Measurements from ENCODE around the gene MTPN. TPM values are rescaled to one million over a fixed set of nuclear protein-coding genes. Genes with fewer than 3 reads are reported as not detected.

Gene MTPN
- total RNA-seq, 2 experiments from 2014 or later: 91.3 to 281 TPM

- Histone ChIP-seq H4K20me1 (ENCODE audit: insufficient read depth, low read length) (peaks cover 33% of the 10 kb centered on the region), H3K4me1 (ENCODE audit: insufficient read depth, low read length, poor library complexity, severe bottlenecking) (peaks cover 95% of the 10 kb centered on the region), H3K4me2 (ENCODE audit: low read length) (peak overlapping the region; percentile 71), H3K27ac (ENCODE audit: low read depth, low read length, poor library complexity, severe bottlenecking) (peak overlapping the region; percentile 88), H3K9me3 (ENCODE audit: low read length) (peaks cover 15% of the 10 kb centered on the region; the same call in 1 of the 2 replicates), H3K36me3 (ENCODE audit: insufficient read depth, low read length) (peaks cover 80% of the 10 kb centered on the region), H3K4me3 (ENCODE audit: low read depth, low read length, poor library complexity, severe bottlenecking) (peak overlapping the region; percentile 55), H3K79me2 (ENCODE audit: insufficient read depth, low read depth, low read length) (peaks cover 97% of the 10 kb centered on the region), H3K9me2 (ENCODE audit: insufficient read depth, low read length) (no peaks in the 10 kb centered on the region), H2AFZ (ENCODE audit: low read length) (no peak overlapping the region)
- intact Hi-C loops (cut with micrococcal nuclease; ENCODE audit: unreplicated experiment): loop anchor here (1.0 kb wide), 1 partner anchor 11 kb away; the partner anchor contains the start of gene MTPN
- CTCF ChIA-PET (ENCODE audit: unreplicated experiment): interaction anchor here (1.5 kb wide), 1 partner anchor 10 kb away, joined by 3 read pairs; the partner anchor contains the start of gene MTPN
- TF ChIP-seq EZH2phosphoT487 (IDR thresholded peaks at IDR 0.05; ENCODE audit: borderline replicate concordance, low read depth, low read length) (no peak), CTCF (conservative IDR thresholded peaks at IDR 0.05; ENCODE audit: low read length) (peak; percentile 45; the same call in 1 of the 2 replicates)
- BruUV-seq (replicated peaks): TSS peak; percentile 88
- POLR2A ChIA-PET: interaction anchor here (0.7 to 3.8 kb wide), 10 partner anchors 10 to 322 kb away, joined by 3 to 40 read pairs (median 10); partner anchors contain the start of gene MTPN
- peak; percentile 77 for DNase-seq (ENCODE audit: low spot score)
Measured at GRCh38 chr7:135966341-135967043, 10.7 kb downstream of the MTPN start.

GRCh38 chr7:135965602-135966001 is 11.6 kb downstream of the MTPN start:
- ChIA-PET POLR2A (interaction anchor here (1.0 to 3.8 kb wide), 8 partner anchors 9 to 25 kb away, joined by 3 to 40 read pairs (median 10); partner anchors contain the start of gene MTPN), CTCF (ENCODE audit: unreplicated experiment) (no interaction called here)
- no peak for DNase-seq (ENCODE audit: low spot score)
- H3K4me3 ChIP-seq (ENCODE audit: low read depth, low read length, poor library complexity, severe bottlenecking): peak overlapping the region; percentile 55
- H3K9me2 ChIP-seq (ENCODE audit: insufficient read depth, low read length): no peaks in the 10 kb centered on the region
- peaks cover 35% of the 10 kb centered on the region for H4K20me1 ChIP-seq (ENCODE audit: insufficient read depth, low read length)
- TF ChIP-seq EZH2phosphoT487 (IDR thresholded peaks at IDR 0.05; ENCODE audit: borderline replicate concordance, low read depth, low read length): no peak
- TF ChIP-seq CTCF (conservative IDR thresholded peaks at IDR 0.05; ENCODE audit: low read length): no peak
- BruUV-seq (replicated peaks): no TSS peak
- no peak overlapping the region for H2AFZ ChIP-seq (ENCODE audit: low read length)
- intact Hi-C loops (cut with micrococcal nuclease; ENCODE audit: unreplicated experiment): loop anchor here (1.0 kb wide), 1 partner anchor 12 kb away; the partner anchor contains the start of gene MTPN
- H3K4me2 ChIP-seq (ENCODE audit: low read length): peak overlapping the region; percentile 71
- peaks cover 87% of the 10 kb centered on the region for H3K36me3 ChIP-seq (ENCODE audit: insufficient read depth, low read length)
- H3K4me1 ChIP-seq (ENCODE audit: insufficient read depth, low read length, poor library complexity, severe bottlenecking): peaks cover 97% of the 10 kb centered on the region
- peak overlapping the region; percentile 88 for H3K27ac ChIP-seq (ENCODE audit: low read depth, low read length, poor library complexity, severe bottlenecking)
- peaks cover 97% of the 10 kb centered on the region for H3K79me2 ChIP-seq (ENCODE audit: insufficient read depth, low read depth, low read length)
- H3K9me3 ChIP-seq (ENCODE audit: low read length): peaks cover 15% of the 10 kb centered on the region; the same call in 1 of the 2 replicates

All from OCI-LY7 (cell line).